ENCODE data around the gene DPM3.
"Not testable (repeated sequence)": the region's sequence is repeated elsewhere in the genome, so short reads cannot be mapped to it uniquely, and the experiment has no call there.

Gene DPM3

GRCh38 chr1:155175281-155175926 is 35.1 kb upstream of the DPM3 start:
- peak; percentile 42 for DNase-seq

- peak; percentile 59 for DNase-seq
These were observed 34.3 kb upstream of the DPM3 start for GRCh38 chr1:155174324-155175280.

GRCh38 chr1:155173478-155174323 is 33.4 kb upstream of the DPM3 start, which contains the start of gene TRIM46:
Gene TRIM46, plus strand, starts transcription at chr1:155173849. Its CDS starts 118 bp downstream, at chr1:155173967.
- DNase-seq = peak; percentile 67

GRCh38 chr1:155172732-155173477 is 32.6 kb upstream of the DPM3 start, which contains the start of gene KRTCAP2:
Gene KRTCAP2, minus strand, starts transcription at chr1:155173304. Its CDS starts 80 bp downstream, at chr1:155173224.
- peak; percentile 97 for DNase-seq

- DNase-seq = no peak
These were observed 31.8 kb upstream of the DPM3 start for GRCh38 chr1:155171836-155172731.

GRCh38 chr1:155170806-155171205 is 30.5 kb upstream of the DPM3 start:
- peak; percentile 7 for DNase-seq

GRCh38 chr1:155170101-155170785 is 29.9 kb upstream of the DPM3 start:
- DNase-seq = peak; percentile 14

- peak; percentile 24 for DNase-seq
These were observed 29.2 kb upstream of the DPM3 start for GRCh38 chr1:155169541-155169940.

GRCh38 chr1:155168456-155169210 is 28.3 kb upstream of the DPM3 start:
- DNase-seq = peak; percentile 36

- DNase-seq = not testable (repeated sequence)
These were observed 27.7 kb upstream of the DPM3 start for GRCh38 chr1:155168105-155168445.

GRCh38 chr1:155167166-155168104 is 27.1 kb upstream of the DPM3 start:
- peak; percentile 94 for DNase-seq

- DNase-seq = peak; percentile 57
These were observed 26.3 kb upstream of the DPM3 start for GRCh38 chr1:155166471-155167165.

GRCh38 chr1:155166051-155166470 is 25.7 kb upstream of the DPM3 start:
- DNase-seq = peak; percentile 54

GRCh38 chr1:155164625-155165024 is 24.3 kb upstream of the DPM3 start:
- DNase-seq = not testable (repeated sequence)

- DNase-seq = not testable (repeated sequence)
These were observed 23.5 kb upstream of the DPM3 start for GRCh38 chr1:155163785-155164184.

GRCh38 chr1:155162631-155163030 is 22.3 kb upstream of the DPM3 start:
- DNase-seq = not testable (repeated sequence)

GRCh38 chr1:155160128-155160527 is 19.8 kb upstream of the DPM3 start:
- no peak for DNase-seq

- DNase-seq = peak; percentile 90
These were observed 18.7 kb upstream of the DPM3 start for GRCh38 chr1:155158991-155159390.

Data from islet precursor cell (in vitro differentiated cells).